Activated naive CD4-positive, alpha-beta T cell treated with anti-CD3 and anti-CD28 coated beads, Interleukin-2, amount 50 U/mL, for 72 hours (primary cell): ENCODE data around the gene PCDH9. TPM values are rescaled to one million over a fixed set of nuclear protein-coding genes. Genes with fewer than 3 reads are reported as not detected.

Experiments used
- ATAC-seq, 2 donors: fragments of 150-1000 bp; cut with Tn5 transposase; 2 replicates each; pipeline ENCODE4 v1.10.0; 2021; ENCODE audit warnings: mild to moderate bottlenecking in 2 of 2, moderate library complexity in 2 of 2
- DNase-seq, 2 donors: peaks; one replicate each; pipeline ENCODE4 v3.0.0; 2021 to 2022; ENCODE audit warnings: low spot score in 2 of 2
- H3K27ac Mint-ChIP-seq, 2 donors: one replicate each; pipeline ENCODE4 v1.8.0; 2022; ENCODE audit warnings: mild to moderate bottlenecking in 2 of 2, mixed read lengths in 2 of 2
- H3K36me3 Mint-ChIP-seq, 2 donors: one replicate each; pipeline ENCODE4 v1.8.0; 2022; ENCODE audit warnings: mixed read lengths in 2 of 2
- H3K9me3 Mint-ChIP-seq, 2 donors: one replicate each; pipeline ENCODE4 v1.8.0; 2022; ENCODE audit warnings: mixed read lengths in 2 of 2
- total RNA-seq, 2 donors: library from RNA; stranded (reverse); gene quantifications; one replicate each; pipeline ENCODE4 v1.2.3, GENCODE V29; 2022

The PCDH9 gene
- total RNA-seq, 2 donors from 2014 or later, result 0.16 to 0.48 TPM

- Mint-ChIP-seq H3K9me3 (peaks cover 0 to 5% of the 10 kb centered on the region in 2 donors), H3K36me3 (no peaks in the 10 kb centered on the region)
- ATAC-seq, result no peak
Observed at GRCh38 chr13:66553391-66553790, 676.7 kb downstream of the PCDH9 start.

GRCh38 chr13:66551128-66551527 is 679.0 kb downstream of the PCDH9 start:
- H3K27ac Mint-ChIP-seq, result no peak overlapping the region
- DNase-seq (no peak), ATAC-seq (no peak)
- no peaks in the 10 kb centered on the region for H3K36me3 Mint-ChIP-seq
- H3K9me3 Mint-ChIP-seq, result no peaks in the 10 kb centered on the region

More at GRCh38 chr13:66553391-66553790, 676.7 kb downstream of the PCDH9 start:
- H3K27ac Mint-ChIP-seq, result no peak overlapping the region
- no peak for DNase-seq

- Mint-ChIP-seq H3K27ac (no peak overlapping the region), H3K9me3 (no peaks in the 10 kb centered on the region), H3K36me3 (no peaks in the 10 kb centered on the region)
- ATAC-seq (no peak), DNase-seq (no peak)
Observed at GRCh38 chr13:66547685-66548084, 682.5 kb downstream of the PCDH9 start.

- no peak for ATAC-seq
- no peak for DNase-seq
- Mint-ChIP-seq H3K27ac (no peak overlapping the region), H3K9me3 (no peaks in the 10 kb centered on the region), H3K36me3 (no peaks in the 10 kb centered on the region)
Observed at GRCh38 chr13:66546534-66547379, 683.4 kb downstream of the PCDH9 start.

- Mint-ChIP-seq H3K36me3 (no peaks in the 10 kb centered on the region), H3K27ac (no peak overlapping the region), H3K9me3 (no peaks in the 10 kb centered on the region)
- DNase-seq (no peak), ATAC-seq (no peak)
Observed at GRCh38 chr13:66543780-66544179, 686.4 kb downstream of the PCDH9 start.

GRCh38 chr13:66537417-66537816 is 692.7 kb downstream of the PCDH9 start:
- H3K36me3 Mint-ChIP-seq, result no peaks in the 10 kb centered on the region
- ATAC-seq (no peak), DNase-seq (no peak)
- peaks cover 0 to 4% of the 10 kb centered on the region in 2 donors for H3K9me3 Mint-ChIP-seq
- H3K27ac Mint-ChIP-seq, result no peak overlapping the region

- Mint-ChIP-seq H3K27ac (no peak overlapping the region), H3K9me3 (peaks cover 0 to 4% of the 10 kb centered on the region in 2 donors), H3K36me3 (no peaks in the 10 kb centered on the region)
- ATAC-seq (no peak), DNase-seq (no peak)
Observed at GRCh38 chr13:66536746-66537145, 693.4 kb downstream of the PCDH9 start.

- DNase-seq, result no peak
- no peaks in the 10 kb centered on the region for H3K36me3 Mint-ChIP-seq
- no peak overlapping the region for H3K27ac Mint-ChIP-seq
- no peak for ATAC-seq
- peaks cover 0 to 4% of the 10 kb centered on the region in 2 donors for H3K9me3 Mint-ChIP-seq
Observed at GRCh38 chr13:66534561-66534960, 695.6 kb downstream of the PCDH9 start.

GRCh38 chr13:66532845-66533244 is 697.3 kb downstream of the PCDH9 start:
- Mint-ChIP-seq H3K9me3 (peaks cover 0 to 4% of the 10 kb centered on the region in 2 donors), H3K36me3 (no peaks in the 10 kb centered on the region), H3K27ac (no peak overlapping the region)
- DNase-seq (no peak), ATAC-seq (no peak)

GRCh38 chr13:66532146-66532545 is 698.0 kb downstream of the PCDH9 start:
- ATAC-seq (no peak), DNase-seq (no peak)
- Mint-ChIP-seq H3K9me3 (peaks cover 0 to 4% of the 10 kb centered on the region in 2 donors), H3K36me3 (no peaks in the 10 kb centered on the region), H3K27ac (no peak overlapping the region)

GRCh38 chr13:66530686-66531085 is 699.5 kb downstream of the PCDH9 start:
- ATAC-seq, result no peak
- Mint-ChIP-seq H3K9me3 (peaks cover 0 to 8% of the 10 kb centered on the region in 2 donors), H3K27ac (no peak overlapping the region), H3K36me3 (no peaks in the 10 kb centered on the region)
- DNase-seq, result no peak

- DNase-seq (no peak), ATAC-seq (no peak)
- Mint-ChIP-seq H3K9me3 (peaks cover 3 to 8% of the 10 kb centered on the region in 2 donors), H3K36me3 (peaks cover 0 to 4% of the 10 kb centered on the region in 2 donors), H3K27ac (no peak overlapping the region)
Observed at GRCh38 chr13:66530158-66530557, 700.0 kb downstream of the PCDH9 start.

GRCh38 chr13:66528944-66529576 is 701.1 kb downstream of the PCDH9 start:
- H3K27ac Mint-ChIP-seq, result no peak overlapping the region
- H3K36me3 Mint-ChIP-seq, result peaks cover 0 to 6% of the 10 kb centered on the region in 2 donors
- H3K9me3 Mint-ChIP-seq, result peaks cover 6 to 8% of the 10 kb centered on the region in 2 donors
- DNase-seq (no peak), ATAC-seq (no peak)

GRCh38 chr13:66528180-66528579 is 702.0 kb downstream of the PCDH9 start:
- DNase-seq, result no peak
- ATAC-seq, result no peak
- Mint-ChIP-seq H3K27ac (no peak overlapping the region), H3K36me3 (peaks cover 0 to 6% of the 10 kb centered on the region in 2 donors), H3K9me3 (peaks cover 4 to 6% of the 10 kb centered on the region in 2 donors)

GRCh38 chr13:66520511-66521355 is 709.4 kb downstream of the PCDH9 start:
- DNase-seq (no peak), ATAC-seq (no peak)
- peaks cover 0 to 14% of the 10 kb centered on the region in 2 donors for H3K9me3 Mint-ChIP-seq
- no peak overlapping the region for H3K27ac Mint-ChIP-seq
- peaks cover 0 to 6% of the 10 kb centered on the region in 2 donors for H3K36me3 Mint-ChIP-seq

- no peak for ATAC-seq
- peaks cover 0 to 8% of the 10 kb centered on the region in 2 donors for H3K9me3 Mint-ChIP-seq
Observed at GRCh38 chr13:66519259-66519658, 710.9 kb downstream of the PCDH9 start.

GRCh38 chr13:66518068-66518467 is 712.1 kb downstream of the PCDH9 start:
- H3K36me3 Mint-ChIP-seq, result no peaks in the 10 kb centered on the region
- H3K9me3 Mint-ChIP-seq, result peaks cover 0 to 8% of the 10 kb centered on the region in 2 donors
- DNase-seq (no peak), ATAC-seq (no peak)
- no peak overlapping the region for H3K27ac Mint-ChIP-seq

More at GRCh38 chr13:66519259-66519658, 710.9 kb downstream of the PCDH9 start:
- Mint-ChIP-seq H3K27ac (no peak overlapping the region), H3K36me3 (no peaks in the 10 kb centered on the region)
- no peak for DNase-seq
